ENCODE results near the gene ASTN2. TPM values are rescaled to one million over a fixed set of nuclear protein-coding genes. Genes with fewer than 3 reads are reported as not detected.
A peak's percentile ranks its signal among the peaks of the same experiment; 100 is the strongest.

The ASTN2 gene
- total RNA-seq, 1 donor from 2014 or later: 13.6 TPM

GRCh38 chr9:116980582-116981120 lies 434.2 kb downstream of the ASTN2 start:
- no peak overlapping the region for H3K27ac ChIP-seq (ENCODE audit: low read depth, low read length)
- H3K4me3 ChIP-seq (ENCODE audit: insufficient read depth, low read depth, low read length): no peak overlapping the region
- Mint-ChIP-seq H3K36me3 (ENCODE audit: low read depth, unreplicated experiment) (no peaks in the 10 kb centered on the region), H3K27ac (ENCODE audit: unreplicated experiment) (peak overlapping the region; percentile 5), H3K4me3 (ENCODE audit: unreplicated experiment) (no peak overlapping the region), H3K4me1 (ENCODE audit: low read depth, unreplicated experiment) (peaks cover 14% of the 10 kb centered on the region), H3K9me3 (ENCODE audit: unreplicated experiment) (no peaks in the 10 kb centered on the region), H3K27me3 (ENCODE audit: low read depth, unreplicated experiment) (peaks cover 2% of the 10 kb centered on the region)
- TF ChIP-seq EZH2 (IDR thresholded peaks at IDR 0.05; ENCODE audit: insufficient read depth, low read length): no peak
- no peak for TF ChIP-seq CTCF (IDR thresholded peaks at IDR 0.05; ENCODE audit: insufficient read depth, low read depth, low read length)
- no peak overlapping the region for H3K4me2 ChIP-seq (ENCODE audit: low read length)
- H3K36me3 ChIP-seq (ENCODE audit: insufficient read depth, low read length): no peaks in the 10 kb centered on the region
- no peaks in the 10 kb centered on the region for H3K27me3 ChIP-seq (ENCODE audit: insufficient read depth, low read length)
- no peaks in the 10 kb centered on the region for H3K9me3 ChIP-seq (ENCODE audit: insufficient read depth, low read depth, low read length)
- no peak overlapping the region for H2AFZ ChIP-seq (ENCODE audit: low read depth, low read length)
- DNase-seq (ENCODE audit: low read depth) (no peak), FAIRE-seq (no peak)
- H3K79me2 ChIP-seq (ENCODE audit: insufficient read depth, low read length): no peaks in the 10 kb centered on the region
- no peak overlapping the region for H3K9ac ChIP-seq (ENCODE audit: low read length)
- no peaks in the 10 kb centered on the region for H3K4me1 ChIP-seq (ENCODE audit: insufficient read depth, low read length)
- H4K20me1 ChIP-seq (ENCODE audit: insufficient read depth, low read length): no peaks in the 10 kb centered on the region

- Mint-ChIP-seq H3K27me3 (ENCODE audit: low read depth, unreplicated experiment) (peaks cover 2% of the 10 kb centered on the region), H3K4me3 (ENCODE audit: unreplicated experiment) (no peak overlapping the region), H3K27ac (ENCODE audit: unreplicated experiment) (peak overlapping the region; percentile 21), H3K36me3 (ENCODE audit: low read depth, unreplicated experiment) (no peaks in the 10 kb centered on the region), H3K9me3 (ENCODE audit: unreplicated experiment) (no peaks in the 10 kb centered on the region), H3K4me1 (ENCODE audit: low read depth, unreplicated experiment) (peaks cover 14% of the 10 kb centered on the region)
- no peak for TF ChIP-seq EZH2 (IDR thresholded peaks at IDR 0.05; ENCODE audit: insufficient read depth, low read length)
- TF ChIP-seq CTCF (IDR thresholded peaks at IDR 0.05; ENCODE audit: insufficient read depth, low read depth, low read length): no peak
- Histone ChIP-seq H3K4me3 (ENCODE audit: insufficient read depth, low read depth, low read length) (no peak overlapping the region), H3K4me1 (ENCODE audit: insufficient read depth, low read length) (no peaks in the 10 kb centered on the region), H3K9me3 (ENCODE audit: insufficient read depth, low read depth, low read length) (no peaks in the 10 kb centered on the region), H3K27me3 (ENCODE audit: insufficient read depth, low read length) (no peaks in the 10 kb centered on the region), H4K20me1 (ENCODE audit: insufficient read depth, low read length) (no peaks in the 10 kb centered on the region), H2AFZ (ENCODE audit: low read depth, low read length) (no peak overlapping the region), H3K4me2 (ENCODE audit: low read length) (no peak overlapping the region), H3K36me3 (ENCODE audit: insufficient read depth, low read length) (no peaks in the 10 kb centered on the region), H3K79me2 (ENCODE audit: insufficient read depth, low read length) (no peaks in the 10 kb centered on the region), H3K27ac (ENCODE audit: low read depth, low read length) (no peak overlapping the region), H3K9ac (ENCODE audit: low read length) (no peak overlapping the region)
- DNase-seq (ENCODE audit: low read depth) (no peak), FAIRE-seq (no peak)
Measured at GRCh38 chr9:116979456-116979855, 435.4 kb downstream of the ASTN2 start.

GRCh38 chr9:116978155-116978554 lies 436.7 kb downstream of the ASTN2 start:
- H3K27me3 Mint-ChIP-seq (ENCODE audit: low read depth, unreplicated experiment): peaks cover under 1% of the 10 kb centered on the region
- no peak for FAIRE-seq

More at GRCh38 chr9:116978155-116978554, 436.7 kb downstream of the ASTN2 start:
- no peak overlapping the region for H3K4me2 ChIP-seq (ENCODE audit: low read length)
- H3K36me3 ChIP-seq (ENCODE audit: insufficient read depth, low read length): no peaks in the 10 kb centered on the region
- H3K27ac ChIP-seq (ENCODE audit: low read depth, low read length): no peak overlapping the region
- H3K4me1 Mint-ChIP-seq (ENCODE audit: low read depth, unreplicated experiment): peaks cover 14% of the 10 kb centered on the region
- H3K9ac ChIP-seq (ENCODE audit: low read length): no peak overlapping the region
- H3K4me1 ChIP-seq (ENCODE audit: insufficient read depth, low read length): no peaks in the 10 kb centered on the region
- DNase-seq (ENCODE audit: low read depth): no peak
- H3K4me3 Mint-ChIP-seq (ENCODE audit: unreplicated experiment): no peak overlapping the region
- H3K9me3 ChIP-seq (ENCODE audit: insufficient read depth, low read depth, low read length): no peaks in the 10 kb centered on the region
- H3K27ac Mint-ChIP-seq (ENCODE audit: unreplicated experiment): peak overlapping the region; percentile 0
- H4K20me1 ChIP-seq (ENCODE audit: insufficient read depth, low read length): no peaks in the 10 kb centered on the region
- H2AFZ ChIP-seq (ENCODE audit: low read depth, low read length): no peak overlapping the region
- H3K36me3 Mint-ChIP-seq (ENCODE audit: low read depth, unreplicated experiment): no peaks in the 10 kb centered on the region
- TF ChIP-seq EZH2 (IDR thresholded peaks at IDR 0.05; ENCODE audit: insufficient read depth, low read length) (no peak), CTCF (IDR thresholded peaks at IDR 0.05; ENCODE audit: insufficient read depth, low read depth, low read length) (no peak)
- H3K27me3 ChIP-seq (ENCODE audit: insufficient read depth, low read length): no peaks in the 10 kb centered on the region
- H3K9me3 Mint-ChIP-seq (ENCODE audit: unreplicated experiment): no peaks in the 10 kb centered on the region
- H3K4me3 ChIP-seq (ENCODE audit: insufficient read depth, low read depth, low read length): no peak overlapping the region
- H3K79me2 ChIP-seq (ENCODE audit: insufficient read depth, low read length): no peaks in the 10 kb centered on the region
